Activated CD8-positive, alpha-beta memory T cell treated with anti-CD3 and anti-CD28 coated beads for 36 hours (primary cell): ENCODE data around the gene DCTN1. TPM values are rescaled to one million over a fixed set of nuclear protein-coding genes. Genes with fewer than 3 reads are reported as not detected.

Experiments used
- CTCF ChIA-PET: fragments of 350-600 bp; sonication (Branson Sonifier 250); formaldehyde crosslinking; loops from one replicate; lab custom pipeline; 2021; ENCODE audit warnings: antibody characterized with exemption; lab: Charles Lee
- POLR2A ChIA-PET: fragments of 350-600 bp; sonication (Branson Sonifier 250); formaldehyde crosslinking; loops from one replicate; lab custom pipeline; 2021; ENCODE audit warnings: antibody characterized with exemption; lab: Charles Lee
- total RNA-seq, 2 experiments: library from RNA; stranded (reverse); gene quantifications; one replicate each; pipeline ENCODE4 v1.2.3, GENCODE V29; 2021

DCTN1 gene
- total RNA-seq, result 100 to 1,000 TPM in 1 of 2 experiments, 10 to 100 TPM in 1; 92.9 to 102 TPM

DNA sequence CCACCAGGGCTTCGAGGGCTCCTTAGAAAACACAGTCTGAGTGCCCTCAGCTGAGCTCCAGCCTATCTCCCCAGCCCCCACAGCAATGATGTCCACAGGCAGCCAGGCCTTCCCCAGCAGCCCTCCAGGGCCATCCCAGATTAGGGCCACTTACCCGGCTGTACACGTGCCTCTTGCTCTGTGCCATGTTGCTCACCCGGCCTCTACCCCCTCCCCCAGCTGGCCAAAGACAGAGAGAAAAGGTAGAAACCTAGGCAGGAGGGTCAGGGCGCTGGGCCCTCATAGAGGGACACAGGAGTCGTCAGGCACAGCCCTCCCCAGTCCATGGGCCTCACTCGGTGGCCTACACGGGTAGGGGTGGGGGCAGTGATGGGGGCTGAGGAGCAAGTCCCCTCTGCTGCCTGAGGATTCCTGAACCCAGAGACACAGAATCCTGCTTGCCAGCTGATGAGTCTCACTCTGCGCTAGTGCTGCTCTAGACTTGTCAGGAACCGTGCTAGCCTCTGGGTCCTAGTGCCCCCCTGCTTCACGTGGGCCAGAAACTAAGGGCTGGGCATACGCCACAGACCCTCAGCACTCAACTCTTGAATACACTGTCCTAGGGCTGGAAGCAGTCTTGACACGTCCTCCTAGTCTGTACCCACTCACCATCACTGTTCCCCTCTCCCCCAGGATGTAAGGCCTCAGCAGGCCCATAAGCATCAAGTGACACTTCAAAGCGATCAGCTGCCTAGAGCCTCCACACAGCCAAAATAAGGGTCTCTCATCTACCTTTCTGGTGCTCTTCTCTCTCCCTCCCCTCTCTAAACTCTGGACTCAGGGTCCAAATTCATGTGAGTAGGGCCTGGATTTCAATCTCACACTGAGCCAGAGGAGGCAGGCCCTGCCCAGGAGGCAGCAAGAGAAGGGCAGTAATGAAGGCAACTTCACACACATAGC is at the start of gene DCTN1:
DCTN1 (minus strand) TSS at position 461 of the 939 bp plus-strand sequence; CDS start at position 187, 274 bp downstream.
- ChIA-PET POLR2A (no interaction called here), CTCF (interaction anchor here (0.6 to 1.5 kb wide), 3 partner anchors 12 to 264 kb away, joined by 3 to 5 read pairs (median 3); no protein-coding TSS in a partner anchor)

DNA sequence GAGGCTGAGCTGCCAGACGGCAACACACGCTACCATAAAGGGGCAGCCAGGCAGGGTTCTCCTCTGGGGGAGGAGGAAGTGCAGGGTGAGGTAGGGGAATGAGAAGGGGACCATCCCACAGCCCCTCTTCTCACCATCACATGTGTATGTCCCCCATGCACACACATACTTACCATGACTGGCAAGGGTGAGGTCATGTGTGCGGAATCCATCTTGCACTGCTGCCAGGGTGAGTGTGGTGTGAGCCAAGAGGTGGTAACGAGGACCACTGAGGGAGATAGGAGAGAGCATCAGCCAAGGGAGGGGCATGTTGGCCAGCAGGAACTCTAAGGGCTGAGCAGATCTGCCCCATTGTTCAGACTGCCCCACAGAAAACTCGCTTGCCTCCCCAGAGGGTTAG is 48.6 kb upstream of the DCTN1 start:
- POLR2A ChIA-PET, result no interaction called here
- CTCF ChIA-PET, result no interaction called here

DNA sequence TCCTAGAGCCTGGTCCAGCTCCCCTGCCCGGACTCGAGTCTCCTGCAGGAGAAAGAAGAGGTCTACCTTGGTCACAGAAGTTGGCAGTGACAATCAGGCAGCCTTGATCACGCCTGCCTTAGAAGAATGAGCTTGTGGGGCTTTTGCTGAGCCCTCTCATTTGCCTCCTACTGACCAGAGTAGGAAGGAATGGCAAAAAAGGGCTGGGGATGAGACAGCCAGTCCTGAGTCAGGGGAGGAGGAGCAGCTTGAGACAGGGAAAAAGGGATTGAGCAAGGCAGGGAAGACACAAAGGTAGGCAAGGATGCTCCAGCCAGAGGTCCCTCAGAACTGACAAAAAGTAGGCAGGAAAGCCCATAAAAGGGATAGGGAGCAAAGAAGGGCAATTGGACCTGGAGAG is 47.4 kb upstream of the DCTN1 start:
- POLR2A ChIA-PET, result no interaction called here
- CTCF ChIA-PET, result interaction anchor here (1.7 kb wide), 1 partner anchor 36 kb away, joined by 7 read pairs; no protein-coding TSS in a partner anchor

DNA sequence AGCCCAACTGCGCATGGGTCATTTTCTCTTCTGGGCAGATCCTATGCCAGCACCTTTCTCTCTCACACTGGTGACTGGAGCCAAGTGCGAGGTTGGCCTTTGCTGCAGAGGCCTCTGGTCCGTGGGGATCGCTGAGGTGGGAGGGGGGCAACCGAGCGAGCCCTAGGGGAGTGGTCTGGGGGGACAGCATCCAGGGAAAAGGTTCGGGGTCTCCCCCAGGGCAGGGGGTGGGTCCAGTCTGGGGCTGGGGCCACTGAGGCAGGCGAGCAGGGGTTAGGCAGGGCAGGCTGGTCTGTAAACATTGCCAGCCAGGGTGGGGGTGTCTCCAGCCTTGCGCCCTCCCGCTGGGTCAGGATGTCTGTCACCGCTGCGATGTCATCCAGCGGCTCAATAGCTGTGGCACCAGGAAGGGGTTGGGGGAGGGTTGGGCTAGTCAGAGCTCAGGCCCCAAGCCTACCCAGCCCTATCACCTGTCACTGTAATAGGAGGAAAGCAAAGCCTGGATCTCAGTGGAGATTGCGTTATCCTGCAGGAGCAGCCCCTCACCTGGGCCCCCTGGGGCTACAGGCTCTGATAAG is 46.2 kb upstream of the DCTN1 start:
- CTCF ChIA-PET, result interaction anchor here (1.3 to 1.7 kb wide), 2 partner anchors 27 to 35 kb away, joined by 3 to 7 read pairs; no protein-coding TSS in a partner anchor
- POLR2A ChIA-PET, result no interaction called here

DNA sequence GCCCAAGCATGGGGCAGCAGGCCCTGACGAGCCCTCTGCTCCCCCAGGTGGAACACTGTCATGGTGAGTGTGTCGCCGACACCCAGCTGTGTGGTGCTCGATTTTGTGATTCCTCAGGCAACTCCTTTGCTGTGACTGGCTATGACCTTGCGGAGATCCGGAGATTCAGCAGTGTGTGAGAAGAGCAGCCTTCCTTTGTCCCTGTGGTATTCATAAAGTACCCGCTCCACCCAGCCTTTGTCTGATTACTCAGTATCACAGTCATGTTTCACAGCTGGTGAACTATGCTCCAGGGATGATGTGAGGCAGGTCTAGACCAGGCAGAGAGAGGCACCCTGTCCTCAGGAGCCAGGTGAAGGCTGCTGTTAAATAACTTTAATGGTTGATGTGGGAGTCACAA is 45.4 kb upstream of the DCTN1 start:
- ChIA-PET CTCF (interaction anchor here (1.3 kb wide), 1 partner anchor 28 kb away, joined by 3 read pairs; no protein-coding TSS in a partner anchor), POLR2A (interaction anchor here (0.6 kb wide), 1 partner anchor 26 kb away, joined by 5 read pairs; no protein-coding TSS in a partner anchor)

DNA sequence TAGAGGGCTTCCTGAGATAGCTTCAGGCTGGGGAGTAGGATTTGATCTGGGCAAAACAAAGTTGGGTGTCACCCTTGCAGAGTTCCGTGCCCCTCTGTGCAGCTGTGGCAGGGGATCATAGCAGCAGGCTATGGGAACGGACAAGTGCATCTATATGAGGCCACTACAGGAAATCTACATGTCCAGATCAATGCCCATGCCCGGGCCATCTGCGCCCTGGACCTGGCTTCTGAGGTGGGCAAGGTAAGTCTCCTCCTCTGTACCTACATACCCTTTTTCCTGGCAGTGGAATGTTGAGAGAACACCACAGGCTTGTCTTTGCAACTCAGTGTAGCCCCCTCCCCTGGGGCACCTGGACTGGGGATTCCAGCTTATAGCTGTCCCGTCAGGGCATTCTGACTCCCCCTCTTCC is 44.9 kb upstream of the DCTN1 start:
- ChIA-PET CTCF (interaction anchor here (1.3 kb wide), 1 partner anchor 28 kb away, joined by 3 read pairs; no protein-coding TSS in a partner anchor), POLR2A (interaction anchor here (0.6 kb wide), 1 partner anchor 27 kb away, joined by 5 read pairs; no protein-coding TSS in a partner anchor)

DNA sequence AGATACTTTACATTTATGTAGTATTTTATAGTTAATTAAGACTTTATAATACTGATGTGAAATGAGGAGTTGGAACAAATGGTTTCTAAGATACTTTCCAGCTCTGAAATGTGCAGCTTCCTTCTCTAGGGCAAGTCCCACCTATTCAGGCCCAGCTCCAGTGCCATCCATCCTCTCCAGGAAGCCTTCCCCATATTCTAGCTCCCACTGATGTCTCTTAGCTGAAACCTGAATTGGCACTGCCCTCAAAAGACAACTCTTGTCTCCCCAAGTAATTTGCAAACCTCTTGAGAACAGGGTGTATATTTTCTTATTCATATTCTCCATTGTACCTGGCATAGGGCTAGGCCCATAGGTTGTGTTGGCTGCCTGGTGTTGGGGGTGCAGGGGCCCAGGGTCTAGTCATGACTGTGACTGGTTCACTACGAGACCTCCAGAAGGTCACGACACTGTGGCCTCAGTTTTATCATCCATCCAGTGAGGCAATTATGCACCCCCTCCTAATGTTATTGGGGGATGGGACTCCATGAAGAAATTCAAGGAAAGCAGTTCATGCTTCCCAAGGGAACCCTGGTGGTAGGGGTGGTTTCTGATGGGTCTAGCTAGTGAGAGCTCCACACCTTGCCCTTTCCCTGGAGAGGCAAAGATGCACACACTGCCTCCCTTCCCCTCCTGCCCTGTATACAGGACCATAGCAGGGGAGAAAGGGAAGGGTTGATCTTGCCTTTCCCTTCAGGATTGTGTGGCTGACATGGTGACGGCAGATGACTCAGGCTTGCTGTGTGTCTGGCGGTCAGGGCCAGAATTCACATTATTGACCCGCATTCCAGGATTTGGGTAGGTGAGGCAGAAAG is 44.3 kb upstream of the DCTN1 start:
- CTCF ChIA-PET, result no interaction called here

DNA sequence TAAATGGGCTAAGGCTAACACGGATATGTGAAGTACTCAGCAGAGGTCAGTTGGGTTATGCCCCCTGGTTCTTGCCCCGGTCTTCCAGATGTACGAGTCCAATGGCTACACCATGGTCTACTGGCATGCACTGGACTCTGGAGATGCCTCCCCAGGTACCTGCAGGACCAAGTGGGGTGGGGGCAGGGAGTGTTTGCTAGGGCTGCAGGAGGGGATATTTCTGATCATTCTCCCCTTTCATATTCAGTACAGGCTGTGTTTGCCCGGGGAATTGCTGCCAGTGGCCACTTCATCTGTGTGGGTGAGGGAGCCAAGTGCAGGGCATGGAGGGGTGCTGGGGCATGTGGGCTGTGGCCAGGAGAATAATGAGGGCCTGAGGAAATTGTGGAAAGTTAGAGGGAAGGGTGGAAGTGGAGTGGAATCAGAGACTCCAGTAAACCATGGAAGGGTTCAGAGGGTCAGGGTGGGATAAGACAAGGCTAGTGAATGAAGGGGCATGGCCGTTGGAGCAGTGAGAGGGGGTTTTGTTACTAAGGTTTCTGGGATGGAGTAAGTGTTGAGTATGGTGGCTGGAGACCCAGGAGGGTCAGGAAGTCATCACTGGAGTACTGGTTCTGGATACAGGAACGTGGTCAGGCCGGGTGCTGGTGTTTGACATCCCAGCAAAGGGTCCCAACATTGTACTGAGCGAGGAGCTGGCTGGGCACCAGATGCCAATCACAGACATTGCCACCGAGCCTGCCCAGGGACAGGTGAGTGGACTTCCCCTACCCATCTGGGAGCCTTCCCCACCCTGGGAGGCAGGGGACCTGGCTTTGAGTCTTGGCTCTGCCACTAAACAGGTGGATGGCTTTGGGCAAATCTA is 43.4 kb upstream of the DCTN1 start:
- CTCF ChIA-PET, result no interaction called here
- POLR2A ChIA-PET, result no interaction called here

More for the DNA sequence above, 44.3 kb upstream of the DCTN1 start:
- POLR2A ChIA-PET, result no interaction called here

DNA sequence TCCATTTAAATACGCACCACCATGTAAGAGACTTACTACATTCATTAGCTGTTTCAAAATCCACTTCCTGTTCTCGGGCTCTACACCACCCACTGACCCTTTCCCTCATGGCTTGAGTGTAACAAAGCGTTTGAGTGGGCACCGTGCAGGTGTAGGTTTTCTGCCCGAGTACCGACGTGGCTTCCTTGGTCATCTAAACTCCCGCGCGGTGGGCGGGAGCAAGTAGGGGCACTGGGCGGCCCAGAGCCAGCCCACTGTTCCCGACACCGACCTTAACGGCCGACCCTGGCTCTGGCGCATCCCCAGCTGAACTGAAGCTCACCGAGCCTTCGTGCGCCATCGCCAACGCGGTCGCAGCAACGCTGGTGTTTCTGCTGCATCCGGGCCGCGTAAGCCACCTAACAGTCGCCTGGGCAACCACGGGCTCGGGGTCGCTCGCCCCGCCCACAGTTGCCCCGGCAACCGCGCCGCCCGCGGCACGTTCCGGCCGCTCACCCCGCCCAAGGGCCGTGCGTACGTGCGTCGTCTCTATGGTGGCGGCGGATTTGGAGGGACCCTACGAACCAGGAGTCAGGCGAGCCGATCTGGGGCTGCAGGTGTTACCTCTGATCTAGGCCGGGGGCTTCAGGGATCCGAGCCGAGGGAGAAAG is 41.2 kb upstream of the DCTN1 start, which contains the start of the genes C2orf81 and WDR54:
C2orf81 (minus strand) TSS at position 399 of the 650 bp plus-strand sequence; CDS start at position 340, 59 bp downstream.
WDR54 (plus strand) TSS at position 510 of the 650 bp plus-strand sequence. CDS start 424 bp downstream, outside the sequence.
- CTCF ChIA-PET, result interaction anchor here (0.6 to 0.9 kb wide), 4 partner anchors 59 to 420 kb away, joined by 3 to 4 read pairs (median 4); no protein-coding TSS in a partner anchor
- POLR2A ChIA-PET, result interaction anchor here (0.6 to 1.0 kb wide), 5 partner anchors 29 to 301 kb away, joined by 3 to 5 read pairs (median 3); partner anchors contain the start of gene WBP1

DNA sequence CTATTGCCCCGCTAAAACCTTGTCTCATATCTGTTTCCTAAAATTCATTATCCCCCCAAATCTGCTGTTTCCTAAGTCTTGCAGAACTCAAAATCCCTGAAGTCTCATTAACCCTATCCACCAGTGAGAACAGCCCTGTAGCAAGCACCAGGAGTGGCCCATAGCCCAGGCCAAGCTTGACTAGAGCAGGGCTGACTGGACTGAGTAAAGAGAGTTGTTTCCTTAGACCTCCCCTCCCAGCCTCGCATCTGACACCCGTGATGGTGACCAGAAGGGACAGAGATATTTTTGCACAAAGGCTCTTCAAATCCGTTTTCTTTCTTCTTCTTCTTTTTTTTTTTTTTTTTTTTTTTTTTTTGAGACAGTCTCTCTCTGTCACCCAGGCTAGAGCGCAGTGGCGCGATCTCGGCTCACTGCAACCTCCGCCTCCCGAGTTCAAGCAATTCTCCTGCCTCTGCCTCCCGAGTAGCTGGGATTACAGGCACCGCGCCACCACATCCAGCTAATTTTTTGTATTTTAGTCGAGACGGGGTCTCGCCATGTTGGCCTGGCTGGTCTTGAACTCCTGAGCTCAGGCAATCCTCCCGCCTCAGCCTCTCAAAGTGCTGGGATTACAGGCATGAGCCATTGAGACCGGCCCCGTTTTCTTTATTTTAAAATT is 40.5 kb upstream of the DCTN1 start:
- ChIA-PET POLR2A (interaction anchor here (0.9 to 1.0 kb wide), 3 partner anchors 29 to 38 kb away, joined by 3 to 5 read pairs (median 3); partner anchors contain the start of gene WBP1), CTCF (interaction anchor here (0.6 to 0.7 kb wide), 2 partner anchors 170 to 419 kb away, joined by 3 to 4 read pairs; no protein-coding TSS in a partner anchor)

DNA sequence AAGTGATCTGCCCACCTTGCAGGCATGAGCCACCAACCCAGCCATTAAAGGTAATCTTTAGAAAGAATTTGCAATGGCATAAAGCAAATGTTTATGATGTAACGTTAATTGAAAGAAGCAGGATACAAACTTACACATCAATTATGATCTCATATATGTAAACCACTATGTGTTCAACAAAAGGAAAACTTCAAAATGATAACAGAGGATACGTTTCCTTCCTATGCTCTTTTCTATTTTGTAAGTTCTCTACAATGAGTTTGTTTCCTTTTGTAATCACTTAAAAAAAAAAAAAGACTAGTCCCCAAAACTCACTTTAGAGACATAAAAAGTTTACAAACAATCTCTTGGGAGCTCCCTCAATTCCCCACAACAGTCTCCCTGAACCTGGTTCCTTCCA is 39.9 kb upstream of the DCTN1 start:
- CTCF ChIA-PET, result no interaction called here

DNA sequence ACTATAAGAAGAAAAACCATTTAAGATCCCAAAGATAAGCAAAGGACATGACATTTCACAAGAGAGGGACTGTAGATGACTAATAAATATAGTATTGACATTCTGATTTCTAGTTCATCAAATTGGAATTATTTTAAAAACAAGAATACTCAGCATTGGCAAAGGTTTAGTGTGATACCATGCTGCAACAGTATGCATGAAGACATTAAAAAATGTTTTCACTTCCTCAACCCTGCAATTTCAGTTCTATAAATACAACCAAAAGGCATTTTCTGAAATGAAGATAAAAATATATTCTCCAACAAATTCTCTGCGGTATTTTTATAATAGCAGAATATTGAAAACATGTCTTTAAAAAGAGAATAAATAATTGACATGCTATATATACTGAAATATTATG is 39.2 kb upstream of the DCTN1 start:
- CTCF ChIA-PET, result interaction anchor here (0.9 kb wide), 1 partner anchor 52 kb away, joined by 3 read pairs; no protein-coding TSS in a partner anchor

More for the DNA sequence above, 39.9 kb upstream of the DCTN1 start:
- POLR2A ChIA-PET, result no interaction called here

DNA sequence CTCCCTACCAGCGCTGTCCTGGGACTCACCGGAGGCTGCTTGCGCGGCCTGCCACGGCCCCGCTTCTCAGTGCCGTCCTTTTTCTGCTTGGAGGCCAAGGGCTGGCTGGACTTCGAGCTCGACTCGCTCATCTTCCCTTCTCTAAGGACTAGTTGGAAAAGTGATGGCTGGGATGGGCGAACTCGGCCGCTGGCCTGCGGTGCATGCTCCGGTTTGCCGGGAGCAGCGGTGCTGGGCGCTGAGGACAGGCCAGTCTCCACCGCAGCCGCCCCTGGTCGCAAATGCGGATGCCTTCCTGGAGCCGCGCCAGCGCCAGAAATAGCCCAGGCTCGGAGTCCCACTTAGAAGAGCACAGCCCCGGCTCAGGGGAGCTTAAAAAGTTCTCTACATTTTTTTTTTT is 38.2 kb upstream of the DCTN1 start:
- CTCF ChIA-PET, result interaction anchor here (0.9 kb wide), 1 partner anchor 53 kb away, joined by 3 read pairs; no protein-coding TSS in a partner anchor
- POLR2A ChIA-PET, result no interaction called here

More for the DNA sequence above, 39.2 kb upstream of the DCTN1 start:
- POLR2A ChIA-PET, result no interaction called here

DNA sequence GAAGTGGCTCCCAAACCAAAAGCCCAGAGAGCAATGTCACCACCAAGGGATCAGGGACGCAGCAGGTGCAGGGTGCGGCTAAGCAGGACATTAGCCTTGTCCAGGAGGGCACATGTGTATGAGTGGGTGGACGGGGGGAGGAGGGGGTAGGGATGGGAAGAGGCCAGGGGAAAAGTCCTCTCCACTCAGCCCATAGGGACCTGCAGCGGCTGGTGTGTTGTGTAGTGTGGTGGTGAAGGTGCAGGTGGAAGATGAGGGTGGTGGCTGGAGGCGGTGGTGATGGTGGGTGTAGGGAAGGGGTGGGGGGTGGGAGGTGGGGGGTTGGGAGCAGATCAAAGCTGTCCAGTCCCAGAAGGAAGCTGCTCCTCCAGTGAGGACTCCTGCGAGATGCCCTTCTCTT is 37.7 kb upstream of the DCTN1 start:
- POLR2A ChIA-PET, result no interaction called here
- CTCF ChIA-PET, result no interaction called here

DNA sequence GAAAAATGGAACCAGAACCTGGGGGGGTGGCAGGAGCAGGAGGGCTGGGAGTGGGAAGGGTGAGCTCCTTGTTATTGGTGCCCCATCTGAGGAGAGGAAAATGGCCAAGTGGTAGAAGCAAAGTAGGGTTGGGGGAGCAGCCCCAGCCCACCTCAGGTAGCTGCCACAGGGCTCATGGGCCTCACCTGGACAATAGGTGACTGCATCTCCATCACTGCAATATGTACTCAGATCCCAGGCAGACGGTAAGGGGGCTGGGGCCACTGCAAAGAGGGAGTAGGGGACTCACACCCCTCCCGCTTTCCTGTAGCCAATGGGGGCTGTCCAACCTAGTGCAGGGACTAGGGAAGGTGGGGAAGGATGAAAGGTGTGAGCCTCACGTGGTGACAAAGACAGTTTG is 37.1 kb upstream of the DCTN1 start:
- POLR2A ChIA-PET, result no interaction called here
- CTCF ChIA-PET, result no interaction called here

DNA sequence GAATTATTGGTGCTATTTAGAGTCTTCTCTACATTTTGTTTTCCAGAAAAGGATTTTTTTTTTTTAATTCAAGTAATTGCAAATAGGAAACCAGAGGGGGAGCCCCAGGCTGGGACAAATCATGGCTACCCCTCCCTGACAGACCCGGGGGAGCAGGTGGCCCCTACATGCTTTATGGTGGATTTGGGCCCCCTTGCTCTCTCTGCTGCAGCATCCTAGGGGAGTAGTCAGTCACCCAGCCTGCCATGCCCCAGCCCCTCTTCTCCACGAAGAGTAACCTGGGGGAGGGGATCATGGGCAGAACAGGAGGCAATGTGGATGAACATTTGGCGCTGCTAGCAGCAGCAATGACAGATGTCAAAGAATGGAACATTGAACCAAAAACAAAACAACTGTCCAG is 36.7 kb upstream of the DCTN1 start:
- POLR2A ChIA-PET, result no interaction called here
- CTCF ChIA-PET, result no interaction called here
